Measurements from ENCODE around the gene FOXA1.
"Not testable (repeated sequence)": the region's sequence is repeated elsewhere in the genome, so short reads cannot be mapped to it uniquely, and the experiment has no call there.

The FOXA1 gene

DNA sequence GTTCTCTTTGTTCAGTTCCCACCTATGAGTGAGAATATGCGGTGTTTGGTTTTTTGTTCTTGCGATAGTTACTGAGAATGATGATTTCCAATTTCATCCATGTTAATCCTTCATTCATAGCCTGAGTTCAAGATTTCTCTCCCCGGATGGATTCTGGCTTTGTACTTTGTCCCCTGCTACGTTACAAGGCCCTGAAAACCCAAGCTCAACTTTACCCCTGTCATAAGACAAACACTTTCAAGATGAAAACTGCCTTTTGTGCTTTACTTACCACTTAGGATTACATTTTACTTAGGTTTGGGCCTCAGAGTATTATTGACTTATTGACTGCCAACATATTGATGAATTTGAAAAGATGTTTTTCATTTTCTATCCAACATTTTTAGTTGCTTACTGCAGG, 36.3 kb downstream of the FOXA1 start:
- no peak for DNase-seq (ENCODE audit: low spot score)

DNA sequence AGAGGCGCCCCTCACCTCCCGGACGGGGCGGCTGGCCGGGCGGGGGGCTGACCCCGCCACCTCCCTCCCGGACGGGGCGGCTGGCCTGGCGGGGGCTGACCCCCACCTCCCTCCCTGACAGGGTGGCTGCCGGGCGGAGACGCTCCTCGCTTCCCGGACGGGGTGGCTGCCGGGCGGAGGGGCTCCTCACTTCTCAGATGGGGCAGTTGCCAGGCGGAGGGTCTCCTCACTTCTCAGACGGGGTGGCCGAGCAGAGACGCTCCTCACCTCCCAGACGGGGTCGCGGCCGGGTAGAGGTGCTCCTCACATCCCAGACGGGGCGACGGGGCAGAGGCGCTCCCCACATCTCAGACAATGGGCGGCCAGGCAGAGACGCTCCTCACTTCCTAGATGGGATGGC, 39.5 kb downstream of the FOXA1 start:
- DNase-seq (ENCODE audit: low spot score) = not testable (repeated sequence)

DNA sequence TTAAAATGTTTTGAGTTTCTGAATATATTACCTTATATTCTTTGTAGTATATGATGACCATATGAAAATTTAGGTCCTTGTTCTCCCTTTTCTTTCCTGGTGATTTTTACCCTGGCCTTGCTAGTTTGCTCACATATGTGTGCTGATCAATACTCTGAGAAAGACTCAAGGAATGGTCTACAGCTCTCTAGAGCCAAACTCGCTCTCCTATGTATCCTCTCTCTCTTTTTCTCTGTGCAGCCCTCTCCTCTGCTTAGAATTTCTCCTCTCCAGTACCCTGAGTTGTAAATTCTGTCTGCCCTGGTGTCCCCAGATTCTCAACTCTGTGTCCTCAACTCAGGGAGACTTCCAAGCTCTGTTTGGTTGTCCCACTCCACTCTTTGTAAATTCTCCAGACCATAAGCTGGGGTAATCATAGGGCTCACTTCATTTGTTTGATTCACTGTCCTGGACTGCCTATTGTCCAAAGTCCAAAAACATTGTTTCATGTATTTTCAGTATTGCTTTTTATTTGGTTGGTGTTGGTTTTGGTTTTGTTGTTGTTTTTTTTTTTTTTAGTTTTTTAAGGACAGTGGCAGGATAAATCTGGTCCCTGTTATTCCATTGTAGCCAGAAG, 41.0 kb downstream of the FOXA1 start:
- DNase-seq (ENCODE audit: low spot score) = no peak

DNA sequence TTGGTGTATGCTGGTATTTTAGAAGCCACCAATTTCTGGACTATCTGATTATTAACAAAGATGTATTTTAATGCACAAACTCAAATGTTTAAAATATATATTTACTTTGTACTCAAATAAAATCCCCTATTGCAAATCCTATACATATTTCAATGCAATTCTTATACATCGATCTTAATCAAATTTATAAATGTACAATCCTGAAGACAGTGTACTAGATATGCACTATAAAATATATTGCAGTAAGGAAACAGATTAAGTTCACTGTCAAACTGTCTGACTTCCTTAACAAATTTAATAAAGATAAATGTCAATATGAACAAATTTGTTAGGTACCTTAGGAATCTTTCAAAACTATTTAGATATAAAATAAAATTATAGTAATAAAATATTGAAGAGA, 43.9 kb downstream of the FOXA1 start:
- no peak for DNase-seq (ENCODE audit: low spot score)

DNA sequence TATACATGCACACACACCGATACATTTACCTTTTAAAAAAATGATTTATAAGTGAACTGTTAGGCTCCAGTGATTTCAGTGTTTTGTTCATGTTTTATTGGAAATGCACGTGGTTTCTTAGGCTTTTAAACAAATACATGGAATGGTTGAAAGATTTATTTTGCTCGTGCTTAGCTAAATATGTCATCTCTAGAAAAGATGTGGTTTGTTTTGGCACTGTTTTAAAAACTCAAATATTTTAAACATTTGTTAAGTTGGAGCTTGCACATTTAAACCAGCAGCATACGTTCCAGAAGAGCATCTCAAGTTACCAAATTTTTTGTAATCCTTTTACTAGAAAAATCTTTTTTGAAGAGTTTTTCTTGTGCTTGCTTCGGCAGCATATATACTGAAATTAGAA, 44.5 kb downstream of the FOXA1 start:
- DNase-seq (ENCODE audit: low spot score) = no peak

DNA sequence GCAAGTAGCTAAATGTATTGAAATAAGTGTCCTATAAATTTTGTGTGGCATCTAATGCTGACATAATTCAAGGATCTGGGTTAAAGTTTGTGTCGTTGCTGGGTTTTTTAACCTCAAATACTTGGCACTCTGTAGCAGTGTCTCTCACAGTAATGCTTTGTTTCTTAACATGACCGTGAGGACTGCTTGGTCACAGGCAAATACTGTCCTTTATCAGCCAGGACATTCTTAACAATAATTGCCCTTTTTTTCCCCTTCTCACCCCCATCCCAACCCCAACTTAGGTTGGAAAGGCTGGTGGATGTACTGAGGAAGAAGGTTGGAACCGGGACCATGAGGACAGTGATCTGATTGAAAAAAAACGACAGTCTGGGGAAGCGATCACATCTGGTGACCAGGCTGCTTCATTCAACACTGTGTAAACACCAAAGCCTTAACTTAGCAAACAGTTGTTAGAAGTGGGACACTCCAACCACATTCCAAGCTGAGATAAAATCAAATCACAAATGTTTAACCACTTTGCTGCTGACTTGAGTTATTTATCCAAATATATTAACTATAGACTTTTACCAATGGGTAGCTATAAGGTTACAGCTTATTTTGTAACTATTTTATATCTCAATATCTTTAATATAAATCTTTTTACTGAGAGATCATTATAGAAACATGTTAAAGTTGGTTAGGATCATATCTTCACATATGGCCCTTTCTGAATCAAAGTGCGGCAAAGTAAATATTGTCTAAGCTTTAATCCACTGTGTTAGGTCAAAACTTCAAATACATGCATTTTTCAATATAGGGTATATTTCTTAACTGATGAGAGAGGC, 48.2 kb downstream of the FOXA1 start:
- DNase-seq (ENCODE audit: low spot score) = no peak

DNA sequence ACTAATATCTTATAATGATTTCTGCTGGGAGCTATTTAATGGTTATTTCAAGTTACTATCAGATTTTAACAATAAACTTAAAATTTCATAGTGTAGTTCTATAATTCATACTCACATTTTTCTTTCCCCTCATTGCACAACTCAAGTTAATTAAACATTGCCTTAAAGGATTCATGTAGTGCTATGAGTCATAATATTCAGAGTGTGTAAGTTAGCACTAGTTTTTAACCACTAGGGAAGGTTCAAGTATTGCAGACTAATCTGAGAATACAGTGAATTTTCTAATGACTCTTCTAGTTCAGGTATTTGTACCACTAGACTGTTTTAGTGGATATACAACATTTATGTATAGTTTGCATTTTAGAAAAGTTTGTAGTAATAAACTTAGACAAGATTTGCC, 49.9 kb downstream of the FOXA1 start:
- no peak for DNase-seq (ENCODE audit: low spot score)

DNA sequence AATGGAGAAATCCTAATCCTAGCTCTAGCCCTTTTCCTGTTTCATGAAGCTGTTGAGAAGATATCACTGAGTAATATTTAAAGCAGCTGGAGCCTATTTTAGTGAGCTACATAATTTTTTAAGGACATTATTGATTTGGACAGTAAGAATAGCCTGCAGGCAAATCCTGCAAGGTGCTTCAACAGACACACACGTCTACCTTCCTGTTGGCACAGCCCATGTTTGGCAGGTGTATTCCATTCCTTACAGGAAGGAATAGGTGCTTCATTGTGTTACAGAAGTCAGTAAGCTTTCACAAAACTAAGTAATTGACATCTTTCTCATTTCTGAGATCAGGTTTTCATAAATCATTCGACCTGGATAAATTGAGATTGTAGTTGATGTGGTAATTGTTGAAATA, 50.6 kb downstream of the FOXA1 start:
- no peak for DNase-seq (ENCODE audit: low spot score)

DNA sequence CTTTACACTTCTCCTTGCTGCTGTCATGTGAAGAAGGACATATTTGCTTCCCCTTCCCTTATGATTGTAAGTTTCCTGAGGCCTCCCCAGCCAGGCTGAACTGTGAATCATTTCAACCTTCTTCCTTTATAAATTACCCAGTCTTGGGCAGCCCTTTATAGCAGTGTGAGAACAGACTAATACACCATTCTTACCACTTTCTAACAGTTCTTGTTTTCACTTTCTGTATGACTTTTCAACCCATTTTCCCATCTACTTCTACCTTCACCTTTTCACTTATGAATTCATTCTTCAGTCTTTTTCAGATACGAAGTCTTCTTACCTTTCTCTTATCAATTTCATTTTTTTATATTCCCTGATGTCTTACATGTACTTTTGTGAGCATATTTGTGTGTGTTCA, 55.1 kb downstream of the FOXA1 start:
- DNase-seq (ENCODE audit: low spot score) = no peak

Measured in Ammon's horn (tissue), 1 donor.